Liver (tissue), 9 donors: ENCODE measurements around the gene SERPINA6. TPM values are rescaled to one million over a fixed set of nuclear protein-coding genes. Genes with fewer than 3 reads are reported as not detected.

Experiments used
- DNase-seq: peaks from one replicate; pipeline ENCODE4 v3.0.0-alpha.2; 2017; ENCODE audit warnings: low spot score
- H3K27ac ChIP-seq, 2 donors: one replicate each; pipeline ENCODE4 v1.7.0; 2013; ENCODE audit warnings: inconsistent platforms in 2 of 2, low read length in 2 of 2, control low read depth in 1 of 2, low read depth in 1 of 2, mild to moderate bottlenecking in 1 of 2
- H3K27me3 ChIP-seq, 4 donors: one replicate each; pipeline versions ENCODE4 v1.6.1 to v1.7.0; 2013; ENCODE audit warnings: low read length in 3 of 4, inconsistent platforms in 1 of 4, mild to moderate bottlenecking in 1 of 4, moderate library complexity in 1 of 4; ENCODE audit not compliant: control insufficient read depth in 4 of 4, insufficient read depth in 4 of 4
- H3K36me3 ChIP-seq, 4 donors: one replicate each; pipeline versions ENCODE4 v1.6.1 to v1.7.0; 2013; ENCODE audit warnings: low read length in 3 of 4, mild to moderate bottlenecking in 3 of 4, low read depth in 1 of 4, moderate library complexity in 1 of 4; ENCODE audit not compliant: control insufficient read depth in 4 of 4, insufficient read depth in 3 of 4
- H3K4me1 ChIP-seq, 4 donors: one replicate each; pipeline versions ENCODE4 v1.6.1 to v1.7.0; 2013; ENCODE audit warnings: low read length in 3 of 4, mild to moderate bottlenecking in 3 of 4, moderate library complexity in 1 of 4; ENCODE audit not compliant: control insufficient read depth in 4 of 4, insufficient read depth in 4 of 4
- H3K4me3 ChIP-seq, 3 donors: one replicate each; pipeline versions ENCODE4 v1.6.1 to v1.7.0; 2013; ENCODE audit warnings: low read length in 3 of 3, control low read depth in 1 of 3, low read depth in 1 of 3, mild to moderate bottlenecking in 1 of 3
- H3K9ac ChIP-seq, 2 donors: one replicate each; pipeline ENCODE4 v1.7.0; 2013; ENCODE audit warnings: low read length in 2 of 2, mild to moderate bottlenecking in 2 of 2, moderate library complexity in 2 of 2, control low read depth in 1 of 2, low read depth in 1 of 2
- H3K9me3 ChIP-seq, 4 donors: one replicate each; pipeline versions ENCODE4 v1.6.1 to v1.7.0; 2013; ENCODE audit warnings: low read length in 3 of 4; ENCODE audit not compliant: control insufficient read depth in 4 of 4
- ATF3 ChIP-seq: IDR thresholded peaks from 2 replicates; pipeline ENCODE4 v1.6.1; 2016; ENCODE audit warnings: antibody characterized with exemption
- CTCF ChIP-seq: fragments of 150-350 bp; IDR thresholded peaks from 2 replicates; pipeline ENCODE4 v1.5.1; 2017; ENCODE audit warnings: improper control_type of control experiment, low read depth, low read length; ENCODE audit not compliant: missing input control
- EGR1 ChIP-seq, 2 donors: IDR thresholded peaks; 2 replicates each; pipeline ENCODE4 v1.6.1; 2016 to 2018; ENCODE audit warnings: antibody characterized with exemption in 2 of 2, low read depth in 2 of 2
- FOXA1 ChIP-seq: IDR thresholded peaks from 2 replicates; pipeline ENCODE4 v1.6.1; 2016; ENCODE audit warnings: antibody characterized with exemption
- FOXA2 ChIP-seq: IDR thresholded peaks from 2 replicates; pipeline ENCODE4 v1.6.1; 2016; ENCODE audit warnings: antibody characterized with exemption
- GABPA ChIP-seq, 2 donors: IDR thresholded peaks in 1 of 2; conservative IDR thresholded peaks in 1 of 2; 2 replicates each; pipeline ENCODE4 v1.6.1; 2016; ENCODE audit warnings: antibody characterized with exemption in 2 of 2, mild to moderate bottlenecking in 1 of 2, moderate library complexity in 1 of 2
- HNF4A ChIP-seq, 2 donors: conservative IDR thresholded peaks; 2 replicates each; pipeline ENCODE4 v1.6.1; 2016; ENCODE audit warnings: antibody characterized with exemption in 2 of 2, mild to moderate bottlenecking in 2 of 2
- HNF4G ChIP-seq: IDR thresholded peaks from 2 replicates; pipeline ENCODE4 v1.6.1; 2016; ENCODE audit warnings: antibody characterized with exemption
- JUND ChIP-seq, 2 donors: IDR thresholded peaks; 2 replicates each; pipeline ENCODE4 v1.6.1; 2016; ENCODE audit warnings: antibody characterized with exemption in 2 of 2
- MAX ChIP-seq: IDR thresholded peaks from 2 replicates; pipeline ENCODE4 v1.6.1; 2016; ENCODE audit warnings: antibody characterized with exemption
- NR2F2 ChIP-seq: IDR thresholded peaks from 2 replicates; pipeline ENCODE4 v1.6.1; 2016; ENCODE audit warnings: antibody characterized with exemption
- RAD21 ChIP-seq, 2 donors: IDR thresholded peaks; 2 replicates each; pipeline ENCODE4 v1.6.1; 2016; ENCODE audit warnings: antibody characterized with exemption in 2 of 2, mild to moderate bottlenecking in 2 of 2
- REST ChIP-seq: IDR thresholded peaks from 2 replicates; pipeline ENCODE4 v1.6.1; 2016; ENCODE audit warnings: antibody characterized with exemption, mild to moderate bottlenecking
- RXRA ChIP-seq, 2 donors: IDR thresholded peaks; 2 replicates each; pipeline ENCODE4 v1.6.1; 2017 to 2018; ENCODE audit warnings: antibody characterized with exemption in 2 of 2, mild to moderate bottlenecking in 1 of 2
- SP1 ChIP-seq: IDR thresholded peaks from 2 replicates; pipeline ENCODE4 v1.6.1; 2018; ENCODE audit warnings: antibody characterized with exemption, mild to moderate bottlenecking
- TAF1 ChIP-seq: conservative IDR thresholded peaks from 2 replicates; pipeline ENCODE4 v1.6.1; 2016; ENCODE audit warnings: antibody characterized with exemption, mild to moderate bottlenecking
- YY1 ChIP-seq: IDR thresholded peaks from 2 replicates; pipeline ENCODE4 v1.6.1; 2016; ENCODE audit warnings: antibody characterized with exemption, mild to moderate bottlenecking
- WGBS: extraction: QIAGEN DNeasy Blood & Tissue Kit; methylation state at CpG from one replicate; pipeline ENCODE4 v1.1.7; 2013; 5-methylcytosine and 5-hydroxymethylcytosine counted together
- polyA plus RNA-seq, 2 donors: library from polyadenylated mRNA; stranded (reverse) in 1 of 2; unstranded in 1 of 2; fragments of 200-250 nt in 1 of 2; fragments of >200 nt in 1 of 2; fragmentation: Nextera tagmentation in 1 of 2; extraction: Ambion mirVana in 1 of 2; gene quantifications; one replicate each; pipeline versions ENCODE4 v1.2.1 to v1.2.3, GENCODE V29; 2013 to 2015
- total RNA-seq, 2 donors: library from RNA; depleted of rRNA; stranded (reverse); fragments of >200 nt; gene quantifications; one replicate each; pipeline ENCODE4 v1.2.3, GENCODE V29; 2014
- donor health status: healthy.
- donor health status: healthy.
- donor health status: healthy.
- donor health status: healthy.
- donor health status: healthy.

SERPINA6 gene
- total and polyA plus RNA-seq, 4 donors, result 188 to 357 (median 328) TPM

GRCh38 chr14:94364964-94365363 lies 41.8 kb upstream of the SERPINA6 start (continued):
- TF ChIP-seq CTCF, result no peak
- no peak for TF ChIP-seq RXRA (IDR thresholded peaks at IDR 0.05)

GRCh38 chr14:94364037-94364436 lies 40.9 kb upstream of the SERPINA6 start:
- TF ChIP-seq RAD21 (IDR thresholded peaks at IDR 0.05) (no peak), HNF4A (conservative IDR thresholded peaks at IDR 0.05) (no peak), REST (no peak), EGR1 (IDR thresholded peaks at IDR 0.05; ENCODE audit: low read depth in 2 of 2) (no peak), FOXA1 (no peak), ATF3 (no peak), HNF4G (no peak), MAX (no peak), JUND (IDR thresholded peaks at IDR 0.05) (no peak), SP1 (no peak), NR2F2 (no peak), RXRA (IDR thresholded peaks at IDR 0.05) (no peak), GABPA (IDR thresholded peaks at IDR 0.05 in 1 of 2, conservative IDR thresholded peaks at IDR 0.05 in 1 of 2) (no peak), FOXA2 (no peak), YY1 (no peak)
- no peak overlapping the region for H3K4me3 ChIP-seq
- H3K4me1 ChIP-seq, result peaks cover 0 to 5% (median 0%) of the 10 kb centered on the region in 4 donors
- H3K27me3 ChIP-seq, result no peaks in the 10 kb centered on the region
- no peaks in the 10 kb centered on the region for H3K36me3 ChIP-seq
- no peak for DNase-seq
- H3K9me3 ChIP-seq, result no peaks in the 10 kb centered on the region
- no peak overlapping the region for H3K27ac ChIP-seq
- H3K9ac ChIP-seq, result no peak overlapping the region
- WGBS, result 89% methylated on average over 3 of the region's 3 CpGs

DNA sequence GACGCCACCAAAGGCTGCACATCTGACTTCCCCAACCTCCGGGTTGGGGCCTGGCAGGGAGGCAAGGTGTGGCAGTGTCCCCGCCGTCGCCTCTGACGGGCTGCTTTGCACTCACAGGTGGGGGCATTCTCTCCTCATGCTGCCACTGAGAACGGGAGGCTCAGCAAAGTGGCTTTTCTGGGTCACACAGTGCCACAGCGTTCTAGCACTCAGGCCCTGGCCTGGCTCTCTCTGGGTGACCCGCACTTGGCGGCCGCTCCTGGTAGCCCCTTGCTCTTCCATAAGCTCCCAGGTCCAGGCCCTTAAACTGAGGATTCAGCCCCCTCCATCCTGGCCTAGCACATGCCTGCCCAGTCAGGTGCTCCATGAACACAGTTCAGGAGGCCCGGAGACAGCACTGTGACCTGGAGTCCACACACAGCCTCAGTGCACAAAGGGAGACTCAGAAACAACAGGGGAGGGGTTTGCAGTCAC lies 40.1 kb upstream of the SERPINA6 start:
- no peak for TF ChIP-seq TAF1
- TF ChIP-seq HNF4A (conservative IDR thresholded peaks at IDR 0.05), result no peak
- no peak for TF ChIP-seq SP1
- no peak for TF ChIP-seq GABPA (IDR thresholded peaks at IDR 0.05 in 1 of 2, conservative IDR thresholded peaks at IDR 0.05 in 1 of 2)
- no peak for TF ChIP-seq EGR1 (IDR thresholded peaks at IDR 0.05; ENCODE audit: low read depth in 2 of 2)
- TF ChIP-seq FOXA2, result no peak
- DNase-seq, result no peak
- H3K9me3 ChIP-seq, result no peaks in the 10 kb centered on the region
- 88% methylated on average over 12 of the region's 12 CpGs for WGBS
- no peaks in the 10 kb centered on the region for H3K36me3 ChIP-seq
- H3K27ac ChIP-seq, result no peak overlapping the region
- no peaks in the 10 kb centered on the region for H3K27me3 ChIP-seq
- H3K4me1 ChIP-seq, result peaks cover 0 to 5% (median 0%) of the 10 kb centered on the region in 4 donors
- H3K9ac ChIP-seq, result no peak overlapping the region
- no peak overlapping the region for H3K4me3 ChIP-seq
